Endodermal cell (in vitro differentiated cells): ENCODE measurements around the gene CTDSP2. TPM values are rescaled to one million over a fixed set of nuclear protein-coding genes. Genes with fewer than 3 reads are reported as not detected.

ENCODE experiments used
- DNase-seq: peaks from one replicate; pipeline ENCODE4 v3.0.0-alpha.2; 2017
- H3K27ac ChIP-seq: 2 replicates; pipeline ENCODE4 v1.5.1; 2013; ENCODE audit warnings: mild to moderate bottlenecking, low read depth, low read length, moderate library complexity
- H3K27me3 ChIP-seq: 2 replicates; pipeline ENCODE4 v1.6.1; 2013; ENCODE audit warnings: mild to moderate bottlenecking, low read length, moderate library complexity; ENCODE audit not compliant: insufficient read depth, control insufficient read depth, poor library complexity, severe bottlenecking
- H3K36me3 ChIP-seq: 2 replicates; pipeline ENCODE4 v1.7.0; 2013; ENCODE audit warnings: mild to moderate bottlenecking, low read length, moderate library complexity; ENCODE audit not compliant: control insufficient read depth, insufficient read depth
- H3K4me1 ChIP-seq: one replicate; pipeline ENCODE4 v1.7.0; 2013; ENCODE audit warnings: low read length; ENCODE audit not compliant: control insufficient read depth, insufficient read depth
- H3K4me3 ChIP-seq: 2 replicates; pipeline ENCODE4 v1.5.1; 2013; ENCODE audit warnings: mild to moderate bottlenecking, low read length, moderate library complexity
- H3K9ac ChIP-seq: 2 replicates; pipeline ENCODE4 v1.6.1; 2013; ENCODE audit warnings: mild to moderate bottlenecking, low read length, moderate library complexity; ENCODE audit not compliant: poor library complexity, severe bottlenecking; ENCODE audit errors: extremely low read depth
- H3K9me3 ChIP-seq: 2 replicates; pipeline ENCODE4 v1.6.1; 2013; ENCODE audit warnings: mild to moderate bottlenecking, low read length, moderate library complexity; ENCODE audit not compliant: control insufficient read depth
- H3K27ac Mint-ChIP-seq: 2 replicates; pipeline ENCODE4 v1.8.0; 2020; ENCODE audit warnings: mixed read lengths
- H3K27me3 Mint-ChIP-seq: 2 replicates; pipeline ENCODE4 v1.8.0; 2021; ENCODE audit warnings: mild to moderate bottlenecking, mixed read lengths; ENCODE audit not compliant: insufficient read depth
- H3K36me3 Mint-ChIP-seq: 2 replicates; pipeline ENCODE4 v1.8.0; 2020; ENCODE audit warnings: low read depth, mixed read lengths
- H3K4me1 Mint-ChIP-seq: 2 replicates; pipeline ENCODE4 v1.8.0; 2020; ENCODE audit warnings: mixed read lengths
- H3K4me3 Mint-ChIP-seq: 2 replicates; pipeline ENCODE4 v1.8.0; 2020; ENCODE audit warnings: mild to moderate bottlenecking, moderate library complexity, mixed read lengths
- H3K9me3 Mint-ChIP-seq: 2 replicates; pipeline ENCODE4 v1.8.0; 2020; ENCODE audit warnings: mild to moderate bottlenecking, mixed read lengths
- WGBS, 2 experiments: methylation state at CpG; one replicate each; pipeline versions ENCODE4 v1.1.5 to v1.1.7; 2013; ENCODE audit warnings: missing lambda C conversion rate in 2 of 2, mixed read lengths in 1 of 2; ENCODE audit not compliant: insufficient coverage in 1 of 2, insufficient read length in 1 of 2; 5-methylcytosine and 5-hydroxymethylcytosine counted together
- total RNA-seq, 2 donors: library from RNA; stranded (reverse); fragmentation: NEBNext Ultra II Directional in 1 of 2; extraction: Animal tissue kit (Norgen Biotek cat#: 25700) in 1 of 2; gene quantifications; 2 replicates in 1 of 2; 3 replicates in 1 of 2; pipeline ENCODE4 v1.2.1, GENCODE V29; 2021
- TF ChIP-seq, protein P1 (sequence below): fragments of 200-600 bp; sonication (generic); conservative IDR thresholded peaks from 2 replicates; pipeline ENCODE4 v1.5.0; 2021; ENCODE audit warnings: antibody characterized with exemption, mild to moderate bottlenecking

CTDSP2 gene
- total RNA-seq, 2 donors from 2014 or later: 137 to 148 TPM

DNA sequence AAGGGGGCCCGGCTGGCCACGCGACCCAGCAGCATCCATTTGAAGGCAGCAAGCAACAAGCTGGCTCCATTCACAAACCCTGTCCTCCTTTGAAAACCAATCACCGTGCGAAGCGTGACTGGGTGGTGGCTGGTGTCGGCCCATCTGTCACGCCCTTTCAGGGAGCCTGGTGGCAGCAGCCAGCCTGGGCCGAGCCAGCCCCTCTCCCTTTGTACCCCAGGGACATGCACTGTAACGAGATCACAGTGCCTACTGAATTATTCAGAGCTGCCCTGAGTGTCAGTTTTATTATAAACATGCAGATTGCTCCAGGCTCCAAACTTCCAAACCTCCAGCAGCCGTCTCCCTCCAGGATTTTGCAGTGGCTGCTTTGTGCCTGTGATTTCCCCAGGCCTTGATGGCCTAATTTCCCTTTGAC is 22.3 kb upstream of the CTDSP2 start:
- peak; percentile 86 for DNase-seq
- no peak overlapping the region for H3K4me3 ChIP-seq
- H3K36me3 ChIP-seq: no peaks in the 10 kb centered on the region
- peak overlapping the region; percentile 97 for H3K27ac ChIP-seq
- Mint-ChIP-seq H3K27ac (peak overlapping the region; percentile 44), H3K9me3 (peaks cover 2% of the 10 kb centered on the region), H3K4me3 (no peak overlapping the region), H3K4me1 (peaks cover 13% of the 10 kb centered on the region), H3K27me3 (peaks cover 15% of the 10 kb centered on the region), H3K36me3 (no peaks in the 10 kb centered on the region)
- H3K4me1 ChIP-seq: peaks cover 3% of the 10 kb centered on the region
- TF ChIP-seq, protein P1, sequence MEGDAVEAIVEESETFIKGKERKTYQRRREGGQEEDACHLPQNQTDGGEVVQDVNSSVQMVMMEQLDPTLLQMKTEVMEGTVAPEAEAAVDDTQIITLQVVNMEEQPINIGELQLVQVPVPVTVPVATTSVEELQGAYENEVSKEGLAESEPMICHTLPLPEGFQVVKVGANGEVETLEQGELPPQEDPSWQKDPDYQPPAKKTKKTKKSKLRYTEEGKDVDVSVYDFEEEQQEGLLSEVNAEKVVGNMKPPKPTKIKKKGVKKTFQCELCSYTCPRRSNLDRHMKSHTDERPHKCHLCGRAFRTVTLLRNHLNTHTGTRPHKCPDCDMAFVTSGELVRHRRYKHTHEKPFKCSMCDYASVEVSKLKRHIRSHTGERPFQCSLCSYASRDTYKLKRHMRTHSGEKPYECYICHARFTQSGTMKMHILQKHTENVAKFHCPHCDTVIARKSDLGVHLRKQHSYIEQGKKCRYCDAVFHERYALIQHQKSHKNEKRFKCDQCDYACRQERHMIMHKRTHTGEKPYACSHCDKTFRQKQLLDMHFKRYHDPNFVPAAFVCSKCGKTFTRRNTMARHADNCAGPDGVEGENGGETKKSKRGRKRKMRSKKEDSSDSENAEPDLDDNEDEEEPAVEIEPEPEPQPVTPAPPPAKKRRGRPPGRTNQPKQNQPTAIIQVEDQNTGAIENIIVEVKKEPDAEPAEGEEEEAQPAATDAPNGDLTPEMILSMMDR: no peak
- no peaks in the 10 kb centered on the region for H3K9me3 ChIP-seq
- H3K9ac ChIP-seq: no peak overlapping the region
- H3K27me3 ChIP-seq: peaks cover 21% of the 10 kb centered on the region
- 54 to 75% methylated on average over 10 to 11 of the region's 11 CpGs for WGBS, 2 experiments

DNA sequence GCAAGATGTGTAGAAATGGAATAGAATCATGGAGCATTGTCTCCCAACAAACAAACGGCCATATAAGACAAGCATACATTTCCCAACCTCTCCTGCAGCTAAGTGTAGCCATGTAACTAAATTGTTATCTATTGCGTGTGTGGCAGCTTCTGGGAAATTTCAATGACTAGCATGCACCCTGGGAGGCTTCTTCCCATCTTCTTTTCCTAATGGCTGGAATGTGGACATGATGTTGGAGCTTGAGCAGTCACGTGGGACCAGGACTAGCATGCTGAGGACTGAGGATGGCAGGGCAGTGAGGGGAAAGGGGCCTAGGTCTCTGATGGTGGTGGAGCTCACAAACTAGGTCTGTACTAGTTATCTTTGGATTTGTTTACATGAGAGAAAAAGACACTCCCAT is 21.7 kb upstream of the CTDSP2 start:
- no peak overlapping the region for H3K4me3 ChIP-seq
- no peak overlapping the region for H3K27ac Mint-ChIP-seq

DNA sequence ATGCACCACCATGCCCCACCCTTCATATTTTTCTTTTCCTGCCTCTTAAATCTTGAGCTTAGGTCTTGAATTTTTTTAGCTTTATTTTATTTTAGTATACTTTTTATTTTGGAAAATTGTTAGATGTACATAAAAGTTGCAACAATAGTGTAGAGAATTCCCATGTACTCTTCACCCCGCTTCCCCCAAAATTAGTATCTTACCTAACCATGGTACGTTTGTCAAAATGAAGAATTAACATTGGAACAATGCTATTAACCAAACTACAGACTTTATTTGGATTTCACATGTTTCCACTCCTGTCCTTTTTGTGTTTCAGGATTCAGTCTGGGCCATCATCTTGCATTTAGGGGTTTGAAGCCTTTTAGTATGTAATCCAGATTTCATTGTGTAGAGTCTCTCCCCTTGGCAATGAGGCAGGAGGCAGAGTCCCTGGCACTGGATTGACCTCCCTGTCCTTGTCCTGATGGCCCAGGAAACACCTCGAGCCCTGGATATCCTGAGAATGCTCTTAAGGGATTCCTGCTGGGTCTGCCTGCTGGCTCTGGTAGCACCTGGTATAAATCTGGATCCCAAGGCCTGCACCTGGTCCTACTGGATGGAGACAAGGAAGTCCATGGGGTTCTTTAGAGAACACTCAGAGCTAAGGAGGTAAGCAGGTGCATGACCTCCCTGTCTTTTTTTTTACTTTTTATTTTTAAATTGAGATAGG is 19.9 kb upstream of the CTDSP2 start:
- DNase-seq: no peak
- Histone ChIP-seq H3K27me3 (peaks cover 26% of the 10 kb centered on the region), H3K9ac (no peak overlapping the region), H3K27ac (no peak overlapping the region), H3K4me1 (peaks cover 3% of the 10 kb centered on the region), H3K9me3 (no peaks in the 10 kb centered on the region), H3K36me3 (no peaks in the 10 kb centered on the region), H3K4me3 (no peak overlapping the region)
- no peak overlapping the region for H3K4me3 Mint-ChIP-seq
- H3K27ac Mint-ChIP-seq: no peak overlapping the region
- TF ChIP-seq, protein P1: no peak
- peaks cover 30% of the 10 kb centered on the region for H3K27me3 Mint-ChIP-seq
- no peaks in the 10 kb centered on the region for H3K36me3 Mint-ChIP-seq
- no peaks in the 10 kb centered on the region for H3K9me3 Mint-ChIP-seq
- 86 to 89% methylated on average over 3 of the region's 3 CpGs for WGBS, 2 experiments
- peaks cover 13% of the 10 kb centered on the region for H3K4me1 Mint-ChIP-seq

More for the DNA sequence above, 21.7 kb upstream of the CTDSP2 start:
- H3K27me3 Mint-ChIP-seq: peaks cover 20% of the 10 kb centered on the region
- peak overlapping the region; percentile 97 for H3K27ac ChIP-seq
- H3K36me3 Mint-ChIP-seq: no peaks in the 10 kb centered on the region
- whole genome bisulfite sequencing, 2 experiments: 89 to 92% methylated on average over 2 to 3 of the region's 3 CpGs
- H3K36me3 ChIP-seq: no peaks in the 10 kb centered on the region
- no peaks in the 10 kb centered on the region for H3K9me3 ChIP-seq
- TF ChIP-seq, protein P1: no peak
- H3K9me3 Mint-ChIP-seq: peaks cover 2% of the 10 kb centered on the region
- no peak for DNase-seq
- H3K4me1 ChIP-seq: peaks cover 3% of the 10 kb centered on the region
- no peak overlapping the region for H3K9ac ChIP-seq
- H3K4me3 Mint-ChIP-seq: no peak overlapping the region
- H3K27me3 ChIP-seq: peaks cover 26% of the 10 kb centered on the region
- H3K4me1 Mint-ChIP-seq: peaks cover 13% of the 10 kb centered on the region
